ENCODE results near the gene ATP9B. TPM values are rescaled to one million over a fixed set of nuclear protein-coding genes. Genes with fewer than 3 reads are reported as not detected.
"Not testable (repeated sequence)": the region's sequence is repeated elsewhere in the genome, so short reads cannot be mapped to it uniquely, and the experiment has no call there.

ATP9B gene
- total RNA-seq, 1 experiment from 2014 or later, result 25.6 TPM

DNA sequence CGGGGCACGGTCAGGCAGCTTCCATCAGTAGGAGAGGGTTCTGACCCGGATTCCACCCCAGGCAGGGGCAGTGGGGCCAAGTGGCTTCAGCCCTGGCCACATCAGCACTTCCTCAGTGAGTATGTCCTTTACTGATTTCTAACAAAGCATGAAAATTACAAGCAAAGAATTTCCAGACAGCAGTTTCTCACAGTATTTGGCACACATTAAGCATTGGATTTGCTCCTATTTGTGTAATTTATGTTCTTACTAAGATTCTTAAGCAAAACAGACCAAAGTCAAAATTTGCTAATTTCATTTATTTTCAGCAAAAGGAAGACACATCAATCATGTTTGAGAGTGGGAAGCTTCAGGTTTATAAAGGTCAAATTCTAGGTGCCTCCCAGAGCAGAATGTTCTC, 253.2 kb downstream of the ATP9B start:
- Mint-ChIP-seq H3K36me3 (ENCODE audit: insufficient read depth, unreplicated experiment) (no peaks in the 10 kb centered on the region), H3K4me1 (ENCODE audit: low read depth, unreplicated experiment) (no peaks in the 10 kb centered on the region), H3K27me3 (ENCODE audit: unreplicated experiment) (no peaks in the 10 kb centered on the region), H3K4me3 (ENCODE audit: low read depth, unreplicated experiment) (no peak overlapping the region), H3K9me3 (ENCODE audit: low read depth, unreplicated experiment) (peaks cover 3% of the 10 kb centered on the region), H3K27ac (ENCODE audit: unreplicated experiment) (no peak overlapping the region)
- CTCF ChIA-PET, result no interaction called here
- intact Hi-C loops (cut with micrococcal nuclease; ENCODE audit: unreplicated experiment), result no loop called here
- TF ChIP-seq, protein P1, sequence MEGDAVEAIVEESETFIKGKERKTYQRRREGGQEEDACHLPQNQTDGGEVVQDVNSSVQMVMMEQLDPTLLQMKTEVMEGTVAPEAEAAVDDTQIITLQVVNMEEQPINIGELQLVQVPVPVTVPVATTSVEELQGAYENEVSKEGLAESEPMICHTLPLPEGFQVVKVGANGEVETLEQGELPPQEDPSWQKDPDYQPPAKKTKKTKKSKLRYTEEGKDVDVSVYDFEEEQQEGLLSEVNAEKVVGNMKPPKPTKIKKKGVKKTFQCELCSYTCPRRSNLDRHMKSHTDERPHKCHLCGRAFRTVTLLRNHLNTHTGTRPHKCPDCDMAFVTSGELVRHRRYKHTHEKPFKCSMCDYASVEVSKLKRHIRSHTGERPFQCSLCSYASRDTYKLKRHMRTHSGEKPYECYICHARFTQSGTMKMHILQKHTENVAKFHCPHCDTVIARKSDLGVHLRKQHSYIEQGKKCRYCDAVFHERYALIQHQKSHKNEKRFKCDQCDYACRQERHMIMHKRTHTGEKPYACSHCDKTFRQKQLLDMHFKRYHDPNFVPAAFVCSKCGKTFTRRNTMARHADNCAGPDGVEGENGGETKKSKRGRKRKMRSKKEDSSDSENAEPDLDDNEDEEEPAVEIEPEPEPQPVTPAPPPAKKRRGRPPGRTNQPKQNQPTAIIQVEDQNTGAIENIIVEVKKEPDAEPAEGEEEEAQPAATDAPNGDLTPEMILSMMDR (IDR thresholded peaks at IDR 0.05; ENCODE audit: unreplicated experiment), result no peak
- no TSS peak for BruUV-seq (replicated peaks)
- no peak for DNase-seq

DNA sequence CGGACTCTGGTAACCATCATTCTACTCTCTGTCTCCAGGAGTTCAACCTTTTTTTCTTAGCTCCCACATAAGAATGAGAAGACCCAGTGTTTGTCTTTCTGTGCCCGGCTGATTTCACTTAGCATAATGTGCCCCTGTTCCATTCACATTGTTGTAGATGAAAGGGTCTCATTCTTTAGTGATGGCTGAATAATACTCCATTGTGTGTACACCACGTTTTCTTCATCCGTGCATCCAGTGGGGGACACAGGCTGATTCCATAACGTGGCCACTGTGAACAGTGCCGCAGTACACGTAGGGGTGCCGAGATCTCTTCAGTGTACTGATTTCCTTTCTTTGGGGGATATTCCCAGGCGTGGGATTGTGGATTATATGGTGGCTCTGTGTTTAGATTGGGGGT, 254.3 kb downstream of the ATP9B start:
- Mint-ChIP-seq H3K36me3 (ENCODE audit: insufficient read depth, unreplicated experiment) (peaks cover 3% of the 10 kb centered on the region), H3K4me3 (ENCODE audit: low read depth, unreplicated experiment) (no peak overlapping the region), H3K9me3 (ENCODE audit: low read depth, unreplicated experiment) (peaks cover 3% of the 10 kb centered on the region), H3K27me3 (ENCODE audit: unreplicated experiment) (no peaks in the 10 kb centered on the region), H3K4me1 (ENCODE audit: low read depth, unreplicated experiment) (no peaks in the 10 kb centered on the region), H3K27ac (ENCODE audit: unreplicated experiment) (no peak overlapping the region)
- no peak for DNase-seq
- no TSS peak for BruUV-seq (replicated peaks)
- CTCF ChIA-PET, result no interaction called here
- TF ChIP-seq, protein P1 (IDR thresholded peaks at IDR 0.05; ENCODE audit: unreplicated experiment), result no peak
- intact Hi-C loops (cut with micrococcal nuclease; ENCODE audit: unreplicated experiment), result no loop called here

DNA sequence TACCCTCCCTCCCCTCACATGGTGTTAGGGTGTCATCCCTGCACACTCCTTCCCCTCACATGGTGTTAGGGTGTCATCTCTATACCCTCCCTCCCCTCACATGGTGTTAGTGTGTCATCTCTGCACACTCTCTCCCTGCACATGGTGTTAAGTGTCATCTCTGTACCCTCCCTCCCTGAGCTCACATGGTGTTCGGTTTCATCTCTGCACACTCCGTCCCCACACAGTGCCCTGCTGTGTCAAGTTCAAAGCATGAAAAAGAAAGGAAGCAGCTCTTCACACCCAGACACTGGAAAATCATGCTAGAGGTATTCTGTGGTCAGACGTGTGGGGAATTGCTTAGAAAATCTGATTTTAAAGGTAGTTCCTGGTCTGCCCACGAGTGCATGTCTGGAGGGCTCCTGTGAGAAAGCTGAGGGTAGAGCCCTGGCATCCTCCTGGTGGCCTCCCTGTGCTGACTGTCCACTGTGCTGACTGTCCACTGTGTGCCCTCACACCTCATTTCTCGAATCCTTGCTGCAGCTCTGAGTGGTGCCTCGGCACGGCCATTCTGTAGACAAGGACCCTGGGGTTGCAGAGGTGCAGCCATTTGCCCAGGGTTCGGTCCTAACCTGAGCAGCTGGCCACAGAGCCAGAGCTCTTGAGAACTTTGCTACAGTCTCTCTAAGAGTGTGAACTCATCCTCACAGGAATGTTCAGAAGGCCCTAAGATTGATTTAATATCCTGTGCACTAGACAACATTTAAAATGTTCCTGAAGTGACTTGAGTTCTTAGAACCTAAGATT, 257.4 kb downstream of the ATP9B start:
- intact Hi-C loops (cut with micrococcal nuclease; ENCODE audit: unreplicated experiment), result no loop called here
- no peak for DNase-seq
- Mint-ChIP-seq H3K27me3 (ENCODE audit: unreplicated experiment) (no peaks in the 10 kb centered on the region), H3K36me3 (ENCODE audit: insufficient read depth, unreplicated experiment) (peaks cover 3% of the 10 kb centered on the region), H3K27ac (ENCODE audit: unreplicated experiment) (peak overlapping the region; percentile 75), H3K9me3 (ENCODE audit: low read depth, unreplicated experiment) (peaks cover 3% of the 10 kb centered on the region), H3K4me1 (ENCODE audit: low read depth, unreplicated experiment) (no peaks in the 10 kb centered on the region), H3K4me3 (ENCODE audit: low read depth, unreplicated experiment) (no peak overlapping the region)
- CTCF ChIA-PET, result no interaction called here
- TF ChIP-seq, protein P1 (IDR thresholded peaks at IDR 0.05; ENCODE audit: unreplicated experiment), result no peak
- BruUV-seq (replicated peaks), result no TSS peak

GRCh38 chr18:79327199-79327721, 258.1 kb downstream of the ATP9B start:
- Mint-ChIP-seq H3K27me3 (ENCODE audit: unreplicated experiment) (no peaks in the 10 kb centered on the region), H3K36me3 (ENCODE audit: insufficient read depth, unreplicated experiment) (peaks cover 3% of the 10 kb centered on the region), H3K9me3 (ENCODE audit: low read depth, unreplicated experiment) (peaks cover 3% of the 10 kb centered on the region), H3K4me3 (ENCODE audit: low read depth, unreplicated experiment) (no peak overlapping the region), H3K4me1 (ENCODE audit: low read depth, unreplicated experiment) (no peaks in the 10 kb centered on the region), H3K27ac (ENCODE audit: unreplicated experiment) (peak overlapping the region; percentile 75)
- CTCF ChIA-PET, result no interaction called here
- no TSS peak for BruUV-seq (replicated peaks)
- intact Hi-C loops (cut with micrococcal nuclease; ENCODE audit: unreplicated experiment), result no loop called here
- TF ChIP-seq, protein P1 (IDR thresholded peaks at IDR 0.05; ENCODE audit: unreplicated experiment), result no peak
- no peak for DNase-seq

DNA sequence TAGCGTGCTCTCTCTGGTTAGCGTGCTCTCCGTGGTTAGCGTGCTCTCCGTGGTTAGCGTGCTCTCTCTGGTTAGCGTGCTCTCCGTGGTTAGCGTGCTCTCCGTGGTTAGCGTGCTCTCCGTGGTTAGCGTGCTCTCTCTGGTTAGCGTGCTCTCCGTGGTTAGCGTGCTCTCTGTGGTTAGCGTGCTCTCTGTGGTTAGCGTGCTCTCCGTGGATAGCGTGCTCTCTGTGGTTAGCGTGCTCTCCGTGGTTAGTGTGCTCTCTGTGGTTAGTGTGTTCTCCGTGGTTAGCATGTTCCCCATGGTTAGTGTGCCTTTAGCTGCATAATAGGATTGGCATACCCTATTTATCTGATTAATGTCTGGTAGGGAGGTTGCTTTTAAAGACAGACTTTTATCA, 258.7 kb downstream of the ATP9B start:
- CTCF ChIA-PET; H3K27ac Mint-ChIP-seq (ENCODE audit: unreplicated experiment); H3K4me3 Mint-ChIP-seq (ENCODE audit: low read depth, unreplicated experiment); DNase-seq; BruUV-seq (replicated peaks); H3K4me1 Mint-ChIP-seq (ENCODE audit: low read depth, unreplicated experiment); H3K9me3 Mint-ChIP-seq (ENCODE audit: low read depth, unreplicated experiment); H3K36me3 Mint-ChIP-seq (ENCODE audit: insufficient read depth, unreplicated experiment); H3K27me3 Mint-ChIP-seq (ENCODE audit: unreplicated experiment); intact Hi-C loops (cut with micrococcal nuclease; ENCODE audit: unreplicated experiment): not testable (repeated sequence)
